ENCODE results near the gene RAD9B.
"Not testable (repeated sequence)": the region's sequence is repeated elsewhere in the genome, so short reads cannot be mapped to it uniquely, and the experiment has no call there.

RAD9B gene

DNA sequence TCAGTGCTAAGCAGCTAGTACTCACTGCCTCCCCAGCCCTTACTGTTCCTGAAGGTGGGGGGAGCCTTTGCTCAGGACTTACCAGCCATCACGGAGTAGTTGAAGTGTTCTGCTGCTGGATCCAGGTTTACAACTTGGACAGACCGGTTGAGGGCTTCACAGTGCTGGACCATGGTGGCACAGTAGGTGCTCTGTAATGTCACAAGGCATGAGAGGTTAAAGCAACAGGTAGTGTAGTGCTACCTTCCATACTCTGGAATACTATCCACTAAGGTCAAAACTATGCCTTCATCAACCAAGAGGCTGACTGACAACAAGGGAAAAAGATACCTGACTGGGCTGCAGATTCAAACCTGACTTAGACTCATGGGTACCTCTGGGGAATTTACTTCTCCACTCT, 37.1 kb upstream of the RAD9B start:
- Histone ChIP-seq H3K4me1 (ENCODE audit: low read depth, poor library complexity, severe bottlenecking) (peaks cover 8% of the 10 kb centered on the region), H3K27me3 (ENCODE audit: insufficient read depth, low read depth) (no peaks in the 10 kb centered on the region), H3K79me2 (ENCODE audit: insufficient read depth, low read depth) (peaks cover 17% of the 10 kb centered on the region; the same call in 1 of the 2 replicates), H3K27ac (no peak overlapping the region), H3K4me2 (no peak overlapping the region), H2AFZ (ENCODE audit: low read depth) (no peak overlapping the region), H3K9ac (no peak overlapping the region), H3K36me3 (ENCODE audit: insufficient read depth) (no peaks in the 10 kb centered on the region), H4K20me1 (ENCODE audit: insufficient read depth) (no peaks in the 10 kb centered on the region), H3K4me3 (IDR thresholded peaks at IDR 0.05; ENCODE audit: insufficient read depth, low read depth, low read length) (no peak overlapping the region)
- TF ChIP-seq, protein P1, sequence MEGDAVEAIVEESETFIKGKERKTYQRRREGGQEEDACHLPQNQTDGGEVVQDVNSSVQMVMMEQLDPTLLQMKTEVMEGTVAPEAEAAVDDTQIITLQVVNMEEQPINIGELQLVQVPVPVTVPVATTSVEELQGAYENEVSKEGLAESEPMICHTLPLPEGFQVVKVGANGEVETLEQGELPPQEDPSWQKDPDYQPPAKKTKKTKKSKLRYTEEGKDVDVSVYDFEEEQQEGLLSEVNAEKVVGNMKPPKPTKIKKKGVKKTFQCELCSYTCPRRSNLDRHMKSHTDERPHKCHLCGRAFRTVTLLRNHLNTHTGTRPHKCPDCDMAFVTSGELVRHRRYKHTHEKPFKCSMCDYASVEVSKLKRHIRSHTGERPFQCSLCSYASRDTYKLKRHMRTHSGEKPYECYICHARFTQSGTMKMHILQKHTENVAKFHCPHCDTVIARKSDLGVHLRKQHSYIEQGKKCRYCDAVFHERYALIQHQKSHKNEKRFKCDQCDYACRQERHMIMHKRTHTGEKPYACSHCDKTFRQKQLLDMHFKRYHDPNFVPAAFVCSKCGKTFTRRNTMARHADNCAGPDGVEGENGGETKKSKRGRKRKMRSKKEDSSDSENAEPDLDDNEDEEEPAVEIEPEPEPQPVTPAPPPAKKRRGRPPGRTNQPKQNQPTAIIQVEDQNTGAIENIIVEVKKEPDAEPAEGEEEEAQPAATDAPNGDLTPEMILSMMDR (conservative IDR thresholded peaks at IDR 0.05; ENCODE audit: low read depth, low read length): no peak

DNA sequence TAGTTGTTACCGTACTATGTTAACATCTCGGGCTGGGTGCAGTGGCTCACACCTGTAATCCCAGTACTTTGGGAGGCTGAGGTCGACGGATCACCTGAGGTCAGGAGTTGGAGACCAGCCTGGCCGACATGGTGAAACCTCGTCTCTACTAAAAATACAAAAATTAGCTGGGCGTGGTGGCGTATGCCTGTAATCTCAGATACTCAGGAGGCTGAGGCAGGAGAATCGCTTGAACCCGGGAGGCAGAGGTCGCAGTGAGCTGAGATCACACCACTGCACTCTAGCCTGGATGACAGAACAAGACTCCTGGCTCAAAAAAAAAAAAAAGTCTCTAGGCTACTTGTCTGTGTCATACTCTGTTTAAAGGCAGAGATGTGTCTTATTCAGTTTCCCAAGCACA, 36.4 kb upstream of the RAD9B start:
- not testable (repeated sequence) for H3K36me3 ChIP-seq (ENCODE audit: insufficient read depth); H3K4me2 ChIP-seq; H4K20me1 ChIP-seq (ENCODE audit: insufficient read depth); H2AFZ ChIP-seq (ENCODE audit: low read depth); H3K9ac ChIP-seq; H3K4me1 ChIP-seq (ENCODE audit: low read depth, poor library complexity, severe bottlenecking); H3K27me3 ChIP-seq (ENCODE audit: insufficient read depth, low read depth); H3K4me3 ChIP-seq (IDR thresholded peaks at IDR 0.05; ENCODE audit: insufficient read depth, low read depth, low read length); H3K27ac ChIP-seq
- H3K79me2 ChIP-seq (ENCODE audit: insufficient read depth, low read depth): peaks cover 24% of the 10 kb centered on the region; the same call in 1 of the 2 replicates

DNA sequence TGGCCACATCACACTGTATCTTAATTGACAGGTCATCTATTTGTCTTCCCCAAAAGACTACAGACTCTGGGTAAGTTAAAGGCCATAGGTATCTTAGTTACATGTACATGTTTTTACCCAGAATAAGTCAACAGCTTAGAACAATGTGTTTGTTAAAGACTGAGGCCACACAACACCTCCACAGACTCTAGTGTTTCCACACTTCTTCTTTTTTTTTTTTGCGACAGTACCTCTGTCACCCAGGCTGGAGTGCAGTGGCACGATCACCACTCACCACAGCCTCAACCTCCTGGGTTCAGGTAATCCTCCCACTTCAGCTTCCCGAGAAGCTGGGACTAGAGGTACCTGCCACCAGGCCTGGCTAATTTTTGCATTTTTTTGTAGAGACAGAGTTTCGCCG, 35.3 kb upstream of the RAD9B start:
- Histone ChIP-seq H3K4me2 (peak overlapping the region; percentile 77), H4K20me1 (ENCODE audit: insufficient read depth) (no peaks in the 10 kb centered on the region), H3K79me2 (ENCODE audit: insufficient read depth, low read depth) (peaks cover 24% of the 10 kb centered on the region; the same call in 1 of the 2 replicates), H2AFZ (ENCODE audit: low read depth) (no peak overlapping the region), H3K4me3 (IDR thresholded peaks at IDR 0.05; ENCODE audit: insufficient read depth, low read depth, low read length) (no peak overlapping the region), H3K36me3 (ENCODE audit: insufficient read depth) (no peaks in the 10 kb centered on the region), H3K27me3 (ENCODE audit: insufficient read depth, low read depth) (no peaks in the 10 kb centered on the region), H3K27ac (no peak overlapping the region), H3K4me1 (ENCODE audit: low read depth, poor library complexity, severe bottlenecking) (peaks cover 8% of the 10 kb centered on the region), H3K9ac (no peak overlapping the region; the same call in 1 of the 2 replicates)
- TF ChIP-seq, protein P1 (conservative IDR thresholded peaks at IDR 0.05; ENCODE audit: low read depth, low read length): no peak

DNA sequence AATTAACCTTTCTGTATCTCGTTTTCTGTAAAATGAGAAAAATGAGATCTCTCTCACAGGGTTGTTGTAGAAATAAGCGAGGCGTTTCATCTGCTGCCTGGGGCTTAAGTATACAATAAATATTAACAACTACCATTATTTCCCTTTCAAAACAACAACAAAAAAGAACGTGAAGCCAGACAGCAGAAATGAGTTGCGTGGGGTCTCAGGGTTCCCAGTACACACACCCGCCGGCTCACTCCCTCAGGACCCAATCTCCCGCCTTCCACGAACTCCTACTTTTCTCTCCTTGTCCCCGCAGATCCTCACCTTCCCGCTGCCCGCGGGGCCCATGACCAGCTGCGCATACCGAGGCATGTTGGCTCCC, 34.3 kb upstream of the RAD9B start:
- Histone ChIP-seq H2AFZ (ENCODE audit: low read depth) (peak overlapping the region; percentile 51; the same call in 1 of the 2 replicates), H3K4me2 (peak overlapping the region; percentile 77), H3K27ac (no peak overlapping the region; the same call in 1 of the 2 replicates), H3K36me3 (ENCODE audit: insufficient read depth) (no peaks in the 10 kb centered on the region), H3K27me3 (ENCODE audit: insufficient read depth, low read depth) (no peaks in the 10 kb centered on the region), H4K20me1 (ENCODE audit: insufficient read depth) (no peaks in the 10 kb centered on the region), H3K9ac (peak overlapping the region; percentile 99; the same call in 1 of the 2 replicates), H3K4me1 (ENCODE audit: low read depth, poor library complexity, severe bottlenecking) (peaks cover 8% of the 10 kb centered on the region), H3K79me2 (ENCODE audit: insufficient read depth, low read depth) (peaks cover 24% of the 10 kb centered on the region; the same call in 1 of the 2 replicates), H3K4me3 (IDR thresholded peaks at IDR 0.05; ENCODE audit: insufficient read depth, low read depth, low read length) (no peak overlapping the region)
- TF ChIP-seq, protein P1 (conservative IDR thresholded peaks at IDR 0.05; ENCODE audit: low read depth, low read length): no peak

DNA sequence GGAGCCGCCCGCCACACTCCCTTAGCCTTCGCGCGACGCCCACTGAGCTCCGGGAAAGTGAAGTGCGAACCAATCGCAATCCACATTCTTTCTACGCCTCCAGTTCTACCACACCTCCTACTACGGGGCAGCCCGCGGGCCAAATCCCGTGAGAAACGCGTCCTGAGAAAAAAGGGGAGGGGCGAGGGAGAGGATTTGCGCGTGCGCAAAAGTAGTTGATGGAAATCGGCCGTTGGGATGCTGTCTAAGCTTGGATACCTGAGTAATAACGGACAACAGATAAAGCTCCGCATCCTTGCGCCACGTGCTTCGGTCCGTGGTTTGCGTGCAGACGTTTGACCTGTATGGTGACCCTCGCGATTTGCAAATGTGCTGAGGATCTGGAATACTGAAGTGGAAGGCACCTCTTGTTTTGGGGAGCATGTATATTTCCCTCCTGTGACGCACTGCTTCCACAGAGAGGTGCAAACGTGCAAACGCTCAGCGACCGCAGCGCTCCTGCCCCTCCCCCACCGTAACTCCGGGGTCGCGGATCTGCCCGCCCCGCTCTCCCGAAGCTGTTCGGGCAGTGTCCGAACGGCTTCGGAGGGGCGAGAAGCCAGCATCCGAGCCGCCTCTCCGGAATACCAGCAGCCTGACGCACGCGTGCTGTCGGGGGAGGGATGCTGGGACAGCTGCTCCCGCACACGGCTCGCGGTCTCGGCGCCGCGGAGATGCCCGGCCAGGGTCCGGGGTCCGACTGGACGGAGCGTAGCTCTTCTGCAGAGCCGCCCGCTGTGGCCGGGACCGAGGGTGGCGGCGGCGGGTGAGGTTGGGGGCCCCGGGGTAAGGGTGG, 33.7 kb upstream of the RAD9B start, which contains the start of the genes FAM216A and GPN3:
Gene FAM216A (plus strand): TSS at position 632 of the 835 bp plus-strand sequence. CDS start 31 bp downstream, at position 663.
Gene GPN3 (minus strand): TSS at position 44 of the 835 bp plus-strand sequence. CDS start 54 bp downstream, outside the sequence.
- H3K36me3 ChIP-seq (ENCODE audit: insufficient read depth): no peaks in the 10 kb centered on the region

More for the DNA sequence above, 33.7 kb upstream of the RAD9B start, which contains the start of the genes FAM216A and GPN3:
- Histone ChIP-seq H3K27ac (peak within 1 kb of the TSS; percentile 99), H3K4me3 (IDR thresholded peaks at IDR 0.05; ENCODE audit: insufficient read depth, low read depth, low read length) (no peak within 1 kb of the TSS), H3K27me3 (ENCODE audit: insufficient read depth, low read depth) (no peaks in the 10 kb centered on the region), H3K4me2 (peak within 1 kb of the TSS; percentile 77), H3K4me1 (ENCODE audit: low read depth, poor library complexity, severe bottlenecking) (peaks cover 8% of the 10 kb centered on the region), H2AFZ (ENCODE audit: low read depth) (peak within 1 kb of the TSS; percentile 51), H3K9ac (peak within 1 kb of the TSS; percentile 99), H3K79me2 (ENCODE audit: insufficient read depth, low read depth) (peaks cover 24% of the 10 kb centered on the region; the same call in 1 of the 2 replicates), H4K20me1 (ENCODE audit: insufficient read depth) (no peaks in the 10 kb centered on the region)
- TF ChIP-seq, protein P1 (conservative IDR thresholded peaks at IDR 0.05; ENCODE audit: low read depth, low read length): no peak

Measured in KMS-11 (cell line).